Stimulated activated CD4-positive, alpha-beta T cell treated with anti-CD3 and anti-CD28 coated beads, Interleukin-1b, Interleukin-23, amount 100 ng/mL, for 24 hours (primary cell): ENCODE results near the gene KDM4B.

ENCODE experiments used
- DNase-seq, 4 experiments: peaks; one replicate each; pipeline ENCODE4 v3.0.0-alpha.2; 2020; ENCODE audit warnings: low read depth in 4 of 4, low spot score in 1 of 4

KDM4B gene

GRCh38 chr19:5067678-5068077 is 98.8 kb downstream of the KDM4B start:
- no peak for DNase-seq

GRCh38 chr19:5068233-5069072 is 99.5 kb downstream of the KDM4B start:
- DNase-seq, result no peak

- DNase-seq, result no peak
Observed at GRCh38 chr19:5070331-5070730, 101.4 kb downstream of the KDM4B start.

GRCh38 chr19:5070930-5071329 is 102.0 kb downstream of the KDM4B start:
- no peak for DNase-seq

- DNase-seq, result no peak
Observed at GRCh38 chr19:5071579-5071978, 102.7 kb downstream of the KDM4B start.

- DNase-seq, result no peak
Observed at GRCh38 chr19:5072115-5072514, 103.2 kb downstream of the KDM4B start.

- no peak for DNase-seq
Observed at GRCh38 chr19:5073153-5073844, 104.4 kb downstream of the KDM4B start.

GRCh38 chr19:5074407-5074806 is 105.5 kb downstream of the KDM4B start:
- DNase-seq, result no peak

GRCh38 chr19:5074830-5075394 is 106.0 kb downstream of the KDM4B start:
- no peak for DNase-seq

- DNase-seq, result no peak
Observed at GRCh38 chr19:5075597-5075996, 106.7 kb downstream of the KDM4B start.

GRCh38 chr19:5076440-5077208 is 107.7 kb downstream of the KDM4B start:
- DNase-seq, result no peak

GRCh38 chr19:5077209-5077515 is 108.2 kb downstream of the KDM4B start:
- no peak for DNase-seq

- DNase-seq, result no peak
Observed at GRCh38 chr19:5078182-5078581, 109.3 kb downstream of the KDM4B start.

GRCh38 chr19:5078666-5079065 is 109.8 kb downstream of the KDM4B start:
- DNase-seq, result no peak

GRCh38 chr19:5079071-5079774 is 110.3 kb downstream of the KDM4B start:
- no peak for DNase-seq

- no peak for DNase-seq
Observed at GRCh38 chr19:5080030-5080654, 111.2 kb downstream of the KDM4B start.

- DNase-seq, result no peak
Observed at GRCh38 chr19:5080809-5081208, 111.9 kb downstream of the KDM4B start.

- no peak for DNase-seq
Observed at GRCh38 chr19:5081443-5082161, 112.7 kb downstream of the KDM4B start.

- no peak for DNase-seq
Observed at GRCh38 chr19:5083547-5083965, 114.6 kb downstream of the KDM4B start.

- no peak for DNase-seq
Observed at GRCh38 chr19:5085566-5085965, 116.7 kb downstream of the KDM4B start.
